Stimulated activated CD4-positive, alpha-beta T cell treated with anti-CD3 and anti-CD28 coated beads, Interleukin-2, amount 100 ng/mL, for 48 hours (primary cell): ENCODE measurements around the gene TFEC.
"Not testable (repeated sequence)": the region's sequence is repeated elsewhere in the genome, so short reads cannot be mapped to it uniquely, and the experiment has no call there.

Experiments
- DNase-seq, 2 donors: peaks; one replicate each; pipeline ENCODE4 v3.0.0-alpha.2; 2020

The TFEC gene, protein sequence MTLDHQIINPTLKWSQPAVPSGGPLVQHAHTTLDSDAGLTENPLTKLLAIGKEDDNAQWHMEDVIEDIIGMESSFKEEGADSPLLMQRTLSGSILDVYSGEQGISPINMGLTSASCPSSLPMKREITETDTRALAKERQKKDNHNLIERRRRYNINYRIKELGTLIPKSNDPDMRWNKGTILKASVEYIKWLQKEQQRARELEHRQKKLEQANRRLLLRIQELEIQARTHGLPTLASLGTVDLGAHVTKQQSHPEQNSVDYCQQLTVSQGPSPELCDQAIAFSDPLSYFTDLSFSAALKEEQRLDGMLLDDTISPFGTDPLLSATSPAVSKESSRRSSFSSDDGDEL

DNA sequence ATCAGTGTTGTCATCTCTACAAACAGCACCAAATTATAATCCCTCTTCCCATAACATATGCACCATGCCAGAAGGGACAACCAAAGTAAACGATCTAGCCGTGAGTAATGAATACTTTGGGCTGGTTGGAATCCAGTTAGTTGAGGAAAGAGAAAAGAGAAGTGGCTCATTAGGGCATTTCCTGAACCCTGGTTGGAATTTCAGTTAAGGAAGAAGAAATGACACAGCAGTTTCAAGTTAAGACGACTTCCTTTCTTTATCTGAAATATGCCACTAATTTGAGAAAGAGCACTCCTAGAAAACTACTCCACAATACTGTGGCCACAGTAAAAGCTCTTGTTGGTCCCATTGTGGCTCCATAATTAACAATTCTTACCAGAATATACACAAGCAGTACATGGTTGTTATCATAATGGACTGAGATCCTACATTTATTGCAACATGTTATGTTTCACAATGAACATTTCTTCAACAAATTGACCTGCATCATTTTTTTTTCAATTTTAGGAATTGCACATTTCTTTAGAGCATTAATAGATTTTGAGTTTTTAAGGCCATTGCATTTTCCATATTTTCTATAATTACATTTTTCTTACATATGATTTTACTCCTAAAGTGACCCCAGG is at the start of gene TFEC:
TSS of gene TFEC (minus strand) at position 113 of the 626 bp plus-strand sequence. CDS start 46,322 bp downstream, outside the sequence.
- no peak for DNase-seq

DNA sequence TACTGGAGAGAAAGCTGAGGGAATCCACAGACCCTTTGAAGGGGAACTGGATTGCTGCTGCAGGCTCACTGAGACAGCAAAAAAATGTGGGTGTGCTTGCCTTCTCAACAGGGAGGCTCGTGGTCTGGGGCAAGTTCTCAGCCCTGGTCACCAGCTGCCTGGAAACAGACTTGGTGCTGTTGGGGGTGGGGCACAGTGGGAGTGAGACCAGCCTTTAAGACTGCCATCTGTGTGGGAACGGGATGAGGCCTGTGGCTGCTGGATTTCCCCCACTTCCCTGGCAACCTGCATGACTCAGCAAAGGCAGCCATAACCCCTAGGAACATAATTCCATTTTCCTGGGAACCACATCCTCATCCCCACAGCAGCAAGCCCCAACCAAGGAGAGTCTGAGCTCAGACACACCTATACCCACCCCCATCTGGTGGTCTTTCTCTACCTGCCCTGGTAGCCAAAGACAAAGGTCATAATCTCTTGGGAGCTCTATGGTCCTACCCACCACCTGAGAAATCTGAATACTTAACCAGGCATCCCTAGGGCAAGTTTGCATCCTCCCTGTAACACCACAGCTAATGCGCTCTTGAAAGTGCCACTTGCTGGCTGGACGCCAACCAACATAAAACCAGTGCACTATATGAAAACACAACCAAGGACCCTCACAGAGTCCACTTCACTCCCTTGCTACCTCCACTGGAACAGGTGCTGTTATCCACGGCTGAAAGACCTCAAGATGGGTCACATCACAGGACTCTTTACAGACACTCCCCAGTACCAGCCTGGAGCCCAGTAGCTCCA is 45.0 kb upstream of the TFEC start:
- no peak for DNase-seq

DNA sequence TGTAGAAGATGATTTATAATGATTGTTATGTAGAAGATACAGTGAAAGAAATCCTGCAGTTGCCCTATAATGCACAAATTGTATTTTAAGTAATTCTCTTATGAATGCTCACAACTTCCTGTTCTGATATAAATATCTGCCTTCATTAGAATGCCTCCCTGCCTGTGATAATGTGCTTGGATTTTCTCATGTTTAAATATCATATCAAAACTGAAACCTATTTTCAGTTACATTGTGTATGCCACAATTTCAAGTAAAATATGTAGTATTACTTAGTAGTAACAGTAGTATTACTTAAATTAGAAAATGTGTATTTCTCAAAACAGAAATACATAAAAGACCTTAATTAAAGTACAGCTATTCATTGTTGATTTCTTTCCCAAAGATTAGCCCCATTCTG is 41.1 kb upstream of the TFEC start:
- no peak for DNase-seq

DNA sequence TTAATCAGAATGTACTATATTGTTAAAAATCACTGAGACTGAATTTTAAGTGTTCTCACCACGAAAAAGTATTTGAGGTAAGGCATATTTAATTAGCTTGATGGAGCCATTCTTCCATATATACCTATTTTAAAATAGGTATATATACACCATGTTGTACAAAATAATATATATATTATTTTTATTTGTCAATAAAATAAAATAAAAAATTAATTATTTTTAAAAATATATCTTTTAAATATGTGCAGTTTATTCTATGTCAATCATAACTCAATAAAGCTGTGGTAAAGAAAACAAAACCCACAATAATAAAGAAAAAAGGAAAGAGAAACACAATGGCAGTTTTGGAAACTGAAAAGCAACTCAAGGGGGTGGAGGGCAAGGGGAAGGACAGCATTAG is 33.6 kb upstream of the TFEC start:
- DNase-seq = no peak

DNA sequence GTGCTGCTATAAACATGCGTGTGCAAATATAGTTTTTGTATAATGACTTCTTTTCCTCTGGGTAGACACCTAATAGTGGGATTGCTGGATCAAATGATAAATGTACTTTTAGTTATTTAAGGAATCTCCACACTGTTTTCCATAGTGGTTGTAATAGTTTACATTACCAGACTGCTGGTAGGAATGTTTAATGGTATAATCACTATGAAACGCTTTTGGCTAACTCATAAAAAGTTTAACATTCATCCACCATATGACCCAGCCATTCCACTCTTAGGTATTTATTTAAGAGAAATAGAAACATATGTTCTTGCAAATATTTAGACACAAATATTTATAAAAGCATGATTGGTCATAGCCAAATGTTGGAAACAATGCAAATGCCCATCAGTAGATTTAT is 32.1 kb upstream of the TFEC start:
- DNase-seq = no peak

DNA sequence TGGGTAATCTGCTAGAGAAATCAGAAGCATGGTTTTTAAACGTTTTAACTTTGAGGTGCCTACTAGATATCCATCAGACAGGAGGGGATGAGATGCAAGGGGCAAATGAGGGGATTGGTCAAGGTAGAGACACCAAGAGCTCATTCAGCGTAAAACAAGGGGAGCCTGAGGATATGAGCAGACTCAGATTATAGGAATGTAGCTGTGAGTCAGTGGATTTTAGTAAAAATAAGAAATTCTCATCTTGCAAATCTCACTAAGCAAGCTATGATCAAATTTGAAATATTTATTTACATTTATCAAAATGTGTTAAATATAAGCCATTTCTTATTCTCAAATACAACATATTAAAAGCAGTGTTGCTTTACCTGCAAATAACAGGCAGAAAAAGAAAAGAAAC is 21.4 kb upstream of the TFEC start:
- no peak for DNase-seq

DNA sequence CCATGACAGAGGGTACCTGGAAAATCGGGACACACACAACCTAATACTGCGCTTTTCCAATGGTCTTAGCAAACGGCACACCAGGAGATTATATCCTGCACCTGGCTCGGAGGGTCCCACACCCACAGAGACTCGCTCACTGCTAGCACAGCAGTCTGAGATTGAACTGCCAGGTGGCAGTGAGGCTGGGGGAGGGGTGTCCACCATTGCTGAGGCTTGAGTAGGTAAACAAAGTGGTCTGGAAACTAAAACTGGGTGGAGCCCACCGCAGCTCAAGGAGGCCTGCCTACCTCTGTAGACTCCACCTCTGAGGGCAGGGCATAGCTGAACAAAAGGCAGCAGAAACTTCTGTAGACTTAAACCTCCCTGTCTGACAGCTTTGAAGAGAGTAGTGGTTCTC is 16.7 kb upstream of the TFEC start:
- not testable (repeated sequence) for DNase-seq

DNA sequence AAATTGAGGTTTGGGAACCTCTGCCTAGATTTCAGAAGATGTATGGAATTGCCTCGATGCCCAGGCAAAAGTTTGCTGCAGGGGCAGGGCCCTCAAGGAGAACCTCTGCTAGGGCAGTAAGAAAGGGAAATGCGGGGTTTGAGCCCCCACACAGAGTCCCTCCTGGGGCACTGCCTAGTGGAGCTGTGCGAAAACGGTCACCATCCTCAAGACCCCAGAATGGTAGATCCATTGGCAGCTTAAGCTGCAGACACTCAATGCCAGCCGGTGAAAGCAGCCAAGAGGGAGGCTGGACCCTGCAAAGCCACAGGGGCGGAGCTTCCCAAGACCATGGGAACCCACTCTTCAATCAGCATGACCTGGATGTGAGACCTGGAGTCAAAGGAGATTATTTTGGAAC is 15.0 kb upstream of the TFEC start:
- DNase-seq = no peak

DNA sequence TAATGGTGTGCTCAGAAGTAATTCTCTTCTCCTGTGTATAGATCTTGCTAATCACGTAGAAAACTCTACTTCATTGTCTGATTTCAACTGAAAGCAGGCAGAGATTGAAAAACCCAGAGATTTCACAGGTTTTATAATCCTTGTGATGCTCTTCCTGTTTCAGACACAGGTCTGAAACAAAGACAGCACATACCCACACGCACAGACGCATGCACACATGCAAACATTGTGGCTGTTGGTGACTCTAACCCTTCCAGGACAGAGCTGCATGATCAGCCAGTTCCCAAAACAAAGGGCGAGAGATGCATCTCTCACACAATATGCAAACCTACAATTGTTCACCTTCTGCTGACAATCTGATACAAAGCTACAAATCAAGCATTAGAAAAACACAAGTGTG is 11.1 kb upstream of the TFEC start:
- no peak for DNase-seq

DNA sequence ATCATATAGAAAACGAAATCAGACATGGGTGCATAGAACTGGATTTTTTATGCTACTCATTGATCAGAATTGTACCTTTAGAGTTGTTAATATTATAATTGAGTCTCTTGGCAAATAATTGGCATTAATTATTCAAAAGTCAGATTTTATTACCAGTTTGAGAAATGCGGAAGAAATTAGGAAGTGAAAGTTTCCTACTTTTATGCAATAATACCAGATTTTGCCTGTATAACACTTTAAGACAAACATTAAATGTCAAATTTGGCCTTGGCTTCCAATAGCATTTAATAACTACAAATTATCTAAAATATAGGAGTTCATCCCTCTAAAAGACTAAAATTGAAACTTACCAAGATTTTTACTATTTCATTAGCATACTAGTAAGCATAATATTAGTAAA is 6.8 kb upstream of the TFEC start:
- DNase-seq = no peak

DNA sequence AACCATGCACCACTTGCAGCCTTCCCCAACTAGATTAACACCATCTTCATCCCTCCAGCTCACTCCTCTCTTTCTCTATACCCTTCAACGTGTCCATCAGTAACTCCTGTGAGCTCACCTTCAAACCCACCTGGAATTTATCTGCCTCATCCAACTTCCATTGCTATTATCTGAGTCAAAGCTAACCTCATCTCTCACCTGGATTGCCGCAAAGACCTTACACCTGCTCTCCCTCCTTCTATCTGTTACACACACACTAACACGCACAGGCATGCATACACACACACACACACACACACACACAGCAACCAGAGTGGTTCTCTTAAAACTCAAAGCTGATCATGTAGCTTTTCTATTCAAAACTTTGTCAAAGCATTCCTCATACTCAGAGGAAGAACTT is 3.8 kb upstream of the TFEC start:
- DNase-seq = no peak

DNA sequence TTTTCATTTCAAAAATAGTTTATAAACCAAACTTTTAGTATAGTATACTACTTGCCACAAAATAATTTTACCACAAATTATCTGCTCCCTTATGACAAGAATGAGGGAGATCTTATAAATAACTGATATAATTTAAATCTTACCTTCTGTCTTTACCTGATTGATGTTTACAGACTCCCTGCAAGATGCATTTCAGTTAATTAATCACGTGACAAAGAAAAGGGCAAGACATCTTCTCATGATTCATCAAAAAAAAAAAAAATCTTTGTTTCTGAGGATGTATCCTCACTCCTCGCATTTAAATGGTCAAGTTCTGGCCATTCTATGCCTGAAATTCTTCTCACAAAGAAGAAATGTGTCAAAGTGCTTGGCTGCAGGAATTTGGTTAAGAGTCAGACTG is 2.3 kb upstream of the TFEC start:
- DNase-seq = no peak

DNA sequence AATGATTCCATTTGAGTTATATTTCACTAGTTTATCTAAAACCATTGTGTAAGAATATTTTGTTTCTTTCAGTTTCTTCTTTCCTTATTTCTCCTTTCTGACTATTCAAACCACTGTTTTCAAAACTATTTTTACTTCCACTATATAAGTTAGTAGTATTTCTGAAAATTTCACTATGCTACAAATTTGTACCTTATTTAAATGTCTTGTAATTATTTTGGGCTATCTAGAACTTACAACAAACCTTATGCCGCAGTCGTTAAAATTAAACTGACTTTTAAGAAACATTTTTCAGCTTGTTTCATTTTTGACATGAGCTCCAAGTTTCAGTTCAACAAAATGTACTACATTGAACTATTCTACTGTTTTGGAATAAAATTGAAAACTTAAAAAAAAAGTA is 1.8 kb downstream of the TFEC start:
- DNase-seq = no peak

DNA sequence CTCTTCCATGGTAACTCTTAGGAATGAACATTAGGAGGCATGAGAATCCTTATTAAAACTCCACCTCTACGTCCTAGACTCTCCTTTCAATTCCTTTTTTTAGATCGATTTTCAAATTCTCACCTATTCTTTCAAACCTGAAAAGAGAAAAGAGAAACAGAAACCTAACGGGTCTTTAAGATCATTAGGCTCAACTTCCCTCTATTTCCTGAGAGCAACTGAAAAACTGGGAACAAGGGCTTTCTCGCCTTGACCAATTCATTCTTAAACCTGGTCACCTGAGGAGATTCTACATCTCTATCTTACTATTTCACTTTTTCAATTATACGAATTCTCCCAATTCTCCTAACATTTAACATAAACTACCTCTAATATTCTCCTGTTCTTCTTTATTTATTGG is 2.8 kb downstream of the TFEC start:
- DNase-seq = no peak

DNA sequence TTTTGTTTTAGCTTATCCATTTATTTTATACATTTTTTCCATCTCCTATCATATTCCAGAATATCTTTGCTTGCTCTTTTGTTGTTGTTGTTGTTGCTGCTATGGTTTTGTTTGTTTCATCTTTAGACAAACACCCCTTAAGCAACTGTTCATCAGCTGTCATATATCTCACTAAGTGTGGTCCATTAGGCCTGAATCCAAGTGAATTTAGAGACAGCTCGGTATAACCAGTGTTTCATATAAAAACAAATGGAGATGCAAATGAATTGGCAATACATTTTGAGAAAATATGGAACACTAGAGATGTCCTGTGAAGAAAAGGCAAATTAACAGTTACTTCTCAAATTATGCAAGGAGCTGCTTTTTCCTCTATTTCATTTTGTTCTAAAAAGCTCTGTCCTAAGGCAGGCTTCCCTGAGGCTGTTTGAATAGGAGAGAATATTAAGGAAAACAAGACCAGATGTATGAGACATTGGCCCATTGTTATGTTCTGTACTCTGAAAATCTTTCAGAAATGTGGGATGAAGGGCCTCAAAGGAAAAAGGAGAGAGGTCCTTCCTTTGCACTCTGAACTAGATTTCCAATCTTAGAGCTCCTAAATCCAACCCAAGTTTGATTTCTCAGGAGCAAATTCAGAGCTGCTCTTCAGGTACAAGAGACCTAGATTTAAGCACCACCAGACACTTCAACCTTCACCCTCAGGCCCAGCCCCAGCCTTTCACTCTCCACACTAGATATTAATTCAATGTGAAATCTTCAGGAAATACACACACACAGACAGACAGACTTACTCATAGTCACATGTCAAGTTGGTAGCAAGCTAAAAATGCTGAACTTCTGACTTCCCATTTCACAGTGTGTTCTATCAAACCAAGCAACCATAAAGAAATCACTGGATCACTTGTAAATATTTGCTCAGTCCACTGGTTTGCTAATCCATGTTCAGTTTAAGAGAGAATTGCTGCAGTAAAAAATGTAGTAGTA is 5.4 kb downstream of the TFEC start:
- DNase-seq = no peak

DNA sequence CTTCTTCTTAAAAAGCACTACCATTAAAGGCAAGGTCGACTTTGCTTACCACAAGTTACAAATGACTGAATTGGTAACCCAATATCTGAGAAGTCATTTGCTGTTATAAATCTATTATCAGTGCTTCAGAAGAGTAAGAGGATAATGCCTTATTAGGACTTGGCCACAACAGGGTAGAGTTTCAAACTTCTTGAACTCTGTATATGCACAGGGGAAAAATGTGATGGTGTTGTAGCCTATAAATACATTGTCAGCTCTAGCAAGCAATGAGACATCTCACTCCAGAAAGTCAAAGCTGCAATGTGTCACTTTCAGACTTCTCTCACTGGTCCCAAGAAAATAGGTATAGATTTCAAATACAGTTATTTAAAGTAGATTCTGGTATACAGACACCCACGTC is 9.3 kb downstream of the TFEC start:
- no peak for DNase-seq

DNA sequence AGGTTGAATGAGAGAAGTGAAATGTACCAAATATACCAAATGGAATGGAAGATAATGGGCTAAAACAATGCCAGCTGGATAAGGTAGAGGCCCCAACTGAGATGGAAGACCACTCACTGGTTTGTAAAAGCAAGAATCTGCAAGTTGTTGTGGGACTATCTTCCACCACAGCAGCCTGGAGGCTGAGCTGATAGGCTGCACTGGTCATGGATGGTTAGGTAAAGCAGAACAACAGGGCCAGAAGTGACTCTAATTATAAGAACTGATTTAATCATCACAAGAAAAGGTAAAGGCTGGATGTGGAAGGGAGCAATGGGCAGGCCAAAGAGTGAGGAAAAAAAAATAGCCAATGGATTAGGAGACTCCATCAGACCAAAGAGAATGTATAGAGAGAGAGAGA is 11.8 kb downstream of the TFEC start:
- DNase-seq = no peak

DNA sequence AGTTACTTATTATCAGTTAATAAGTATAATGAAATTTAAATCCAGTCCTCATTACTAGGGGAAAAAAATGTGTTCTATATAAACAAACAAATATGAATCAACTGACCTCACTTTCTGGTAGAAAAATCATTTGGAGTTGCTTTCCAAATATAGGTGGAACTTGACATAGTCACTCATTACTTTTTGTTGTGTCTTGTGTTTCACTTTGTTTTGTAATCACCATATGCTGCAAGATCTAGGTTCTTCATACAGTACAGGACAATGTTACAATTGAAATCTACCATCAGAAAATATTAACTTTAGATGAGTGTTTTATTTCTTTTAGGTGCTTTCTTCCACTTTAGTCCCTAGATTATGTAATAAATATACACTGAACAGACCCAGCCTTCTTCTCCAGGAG is 16.9 kb downstream of the TFEC start:
- DNase-seq = no peak

DNA sequence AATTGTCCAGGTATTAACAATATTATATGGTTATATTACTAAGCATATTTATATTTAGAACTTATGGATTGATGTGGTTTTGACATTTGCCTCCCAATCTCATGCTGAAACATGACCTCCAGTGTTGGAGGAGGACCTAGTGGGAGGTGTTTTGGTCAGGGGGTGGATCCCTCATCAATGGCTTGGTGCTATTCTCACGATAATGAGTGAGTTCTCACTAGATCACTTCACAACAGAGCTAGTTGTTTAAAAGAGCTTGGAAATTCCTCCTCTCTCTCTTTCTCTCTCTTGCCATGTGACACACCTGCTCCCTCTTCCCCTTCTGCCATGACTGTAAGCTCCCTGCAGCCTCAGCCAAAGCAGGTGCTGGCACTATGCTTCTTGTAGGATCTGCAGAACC is 19.0 kb downstream of the TFEC start:
- DNase-seq = no peak

DNA sequence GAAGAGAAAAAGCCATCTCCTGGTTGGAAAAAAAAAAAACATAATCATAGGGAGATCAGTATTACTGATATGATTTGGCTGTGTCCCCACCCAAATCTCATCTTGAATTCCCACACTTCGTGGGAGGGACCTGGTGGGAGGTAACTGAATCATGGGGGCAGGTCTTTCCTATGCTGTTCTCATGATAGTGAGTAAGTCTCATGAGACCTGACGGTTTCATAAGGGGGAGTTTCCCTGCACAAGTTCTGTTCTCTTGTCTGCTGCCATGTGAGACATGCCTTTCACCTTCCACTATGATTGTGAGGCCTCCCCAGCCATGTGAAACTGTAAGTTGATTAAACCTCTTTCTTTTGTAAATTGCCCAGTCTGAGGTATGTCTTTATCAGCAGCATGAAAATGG is 25.8 kb downstream of the TFEC start:
- not testable (repeated sequence) for DNase-seq

DNA sequence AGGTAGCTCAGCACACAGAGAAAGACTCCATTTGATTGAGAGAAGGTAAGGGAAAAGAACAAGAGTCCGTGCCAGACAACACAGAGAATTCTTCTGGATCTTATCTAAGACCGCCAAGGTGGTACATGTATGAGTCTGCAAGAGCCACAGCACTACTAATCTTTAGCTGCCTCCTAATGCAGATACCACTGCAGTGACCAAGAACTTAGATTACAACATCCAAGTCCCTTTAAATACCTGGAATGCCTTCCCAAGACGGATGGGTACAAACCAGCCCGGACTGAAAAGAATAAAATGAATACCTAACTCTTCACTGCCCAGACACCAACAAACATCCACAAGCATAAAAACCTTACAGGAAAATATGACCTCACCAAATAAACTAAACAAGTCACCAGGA is 33.3 kb downstream of the TFEC start:
- no peak for DNase-seq

DNA sequence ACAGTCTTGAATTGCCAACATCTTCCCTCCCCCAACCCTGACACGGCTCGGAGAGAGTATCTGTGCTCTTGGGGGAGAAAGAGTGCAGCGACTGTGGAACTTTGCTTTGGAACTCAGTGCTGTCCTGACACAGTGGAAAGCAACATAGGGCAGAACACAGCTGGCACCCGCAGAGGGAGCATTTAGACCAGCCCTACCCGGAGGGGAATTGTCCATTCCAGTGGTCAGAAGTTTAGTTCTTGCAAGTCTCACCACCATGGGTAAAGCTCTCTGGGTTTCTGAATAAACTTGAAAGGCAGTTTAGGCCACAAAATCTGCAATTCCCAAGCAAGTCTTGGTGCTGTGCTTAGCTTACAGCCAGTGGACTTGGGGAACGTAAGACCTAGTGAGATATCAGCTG is 34.9 kb downstream of the TFEC start:
- DNase-seq = no peak

DNA sequence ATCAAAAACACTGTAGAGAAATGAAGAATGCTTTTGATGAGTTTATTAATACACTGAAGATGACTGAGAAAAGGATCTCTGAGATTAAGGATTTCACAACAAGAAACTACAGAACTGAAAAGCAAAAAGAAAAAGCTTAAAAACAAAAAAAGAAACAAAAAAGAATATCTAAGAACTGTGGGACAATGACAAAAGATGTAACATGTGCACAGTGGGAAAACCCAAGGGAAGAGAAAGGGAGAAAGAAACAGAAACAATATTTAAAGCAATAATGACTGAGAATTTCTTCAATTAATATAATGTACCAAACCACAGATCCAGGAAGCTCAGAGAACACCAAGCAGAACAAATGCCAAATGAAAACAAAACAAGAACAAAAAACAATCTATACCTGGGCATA is 42.2 kb downstream of the TFEC start:
- no peak for DNase-seq
